BE2C (cell line): ENCODE data around the gene HSD11B1.

Experiments used
- DNase-seq: peaks from one replicate; pipeline ENCODE4 v3.0.0-alpha.2; 2020
- H3K27me3 ChIP-seq: fragments of 250-450 bp; sonication (Bioruptor Pico); 2 replicates; pipeline ENCODE4 v1.5.1; 2020; ENCODE audit warnings: mild to moderate bottlenecking
- H3K36me3 ChIP-seq: fragments of 250-450 bp; sonication (Bioruptor Pico); 2 replicates; pipeline ENCODE4 v1.5.1; 2020; ENCODE audit warnings: mild to moderate bottlenecking
- H3K4me1 ChIP-seq: fragments of 250-450 bp; sonication (Bioruptor Pico); 2 replicates; pipeline ENCODE4 v1.5.1; 2020
- H3K4me3 ChIP-seq: 2 replicates; pipeline ENCODE4 v1.5.1; 2011; ENCODE audit warnings: low read depth, low read length
- H3K9me3 ChIP-seq: fragments of 250-450 bp; sonication (Bioruptor Pico); 2 replicates; pipeline ENCODE4 v1.5.1; 2020
- CTCF ChIP-seq: IDR thresholded peaks from 2 replicates; pipeline ENCODE4 v1.5.1; 2012; ENCODE audit warnings: mild to moderate bottlenecking, low read depth, low read length

HSD11B1 gene

GRCh38 chr1:209767706-209768105, 63.1 kb downstream of the HSD11B1 start:
- Histone ChIP-seq H3K4me1 (peaks cover 5% of the 10 kb centered on the region; the same call in 1 of the 2 replicates), H3K27me3 (no peaks in the 10 kb centered on the region), H3K4me3 (no peak overlapping the region), H3K36me3 (no peaks in the 10 kb centered on the region), H3K9me3 (no peaks in the 10 kb centered on the region)
- no peak for TF ChIP-seq CTCF
- no peak for DNase-seq

- no peaks in the 10 kb centered on the region for H3K36me3 ChIP-seq
- peaks cover 7% of the 10 kb centered on the region; the same call in 1 of the 2 replicates for H3K4me1 ChIP-seq
- no peak for DNase-seq
- H3K9me3 ChIP-seq = no peaks in the 10 kb centered on the region
- no peak for TF ChIP-seq CTCF
- no peak overlapping the region for H3K4me3 ChIP-seq
- no peaks in the 10 kb centered on the region for H3K27me3 ChIP-seq
Measured at GRCh38 chr1:209768354-209768774, 63.7 kb downstream of the HSD11B1 start.

- H3K4me1 ChIP-seq = peaks cover 7% of the 10 kb centered on the region; the same call in 1 of the 2 replicates
- H3K4me3 ChIP-seq = no peak overlapping the region
Measured at GRCh38 chr1:209769171-209769904, 64.7 kb downstream of the HSD11B1 start.

GRCh38 chr1:209769971-209770370, 65.3 kb downstream of the HSD11B1 start:
- Histone ChIP-seq H3K27me3 (no peaks in the 10 kb centered on the region), H3K4me1 (peaks cover 7% of the 10 kb centered on the region; the same call in 1 of the 2 replicates), H3K9me3 (no peaks in the 10 kb centered on the region), H3K36me3 (no peaks in the 10 kb centered on the region), H3K4me3 (no peak overlapping the region)
- no peak for DNase-seq
- no peak for TF ChIP-seq CTCF

More at GRCh38 chr1:209769171-209769904, 64.7 kb downstream of the HSD11B1 start:
- DNase-seq = no peak
- no peaks in the 10 kb centered on the region for H3K9me3 ChIP-seq
- TF ChIP-seq CTCF = no peak
- H3K36me3 ChIP-seq = no peaks in the 10 kb centered on the region
- H3K27me3 ChIP-seq = no peaks in the 10 kb centered on the region

- no peaks in the 10 kb centered on the region for H3K9me3 ChIP-seq
- no peak overlapping the region for H3K4me3 ChIP-seq
- H3K4me1 ChIP-seq = peaks cover 7% of the 10 kb centered on the region; the same call in 1 of the 2 replicates
Measured at GRCh38 chr1:209770636-209771415, 66.2 kb downstream of the HSD11B1 start.

More at GRCh38 chr1:209770636-209771415, 66.2 kb downstream of the HSD11B1 start:
- Histone ChIP-seq H3K36me3 (no peaks in the 10 kb centered on the region), H3K27me3 (no peaks in the 10 kb centered on the region)
- no peak for DNase-seq
- no peak for TF ChIP-seq CTCF
